Pulmonary artery endothelial cell (primary cell): Measurements from ENCODE around the gene ZNF765. TPM values are rescaled to one million over a fixed set of nuclear protein-coding genes. Genes with fewer than 3 reads are reported as not detected.
"Not testable (repeated sequence)": the region's sequence is repeated elsewhere in the genome, so short reads cannot be mapped to it uniquely, and the experiment has no call there.

Experiments used
- DNase-seq: peaks from one replicate; pipeline ENCODE4 v3.0.0-alpha.2; 2011; ENCODE audit warnings: low read depth, low spot score
- total RNA-seq: library from RNA; depleted of rRNA; stranded (reverse); fragments of >200 nt; gene quantifications from 2 replicates; pipeline ENCODE4 v1.2.3, GENCODE V29; 2014

Gene ZNF765
- total RNA-seq, 1 donor from 2014 or later, result 10.1 TPM

DNA sequence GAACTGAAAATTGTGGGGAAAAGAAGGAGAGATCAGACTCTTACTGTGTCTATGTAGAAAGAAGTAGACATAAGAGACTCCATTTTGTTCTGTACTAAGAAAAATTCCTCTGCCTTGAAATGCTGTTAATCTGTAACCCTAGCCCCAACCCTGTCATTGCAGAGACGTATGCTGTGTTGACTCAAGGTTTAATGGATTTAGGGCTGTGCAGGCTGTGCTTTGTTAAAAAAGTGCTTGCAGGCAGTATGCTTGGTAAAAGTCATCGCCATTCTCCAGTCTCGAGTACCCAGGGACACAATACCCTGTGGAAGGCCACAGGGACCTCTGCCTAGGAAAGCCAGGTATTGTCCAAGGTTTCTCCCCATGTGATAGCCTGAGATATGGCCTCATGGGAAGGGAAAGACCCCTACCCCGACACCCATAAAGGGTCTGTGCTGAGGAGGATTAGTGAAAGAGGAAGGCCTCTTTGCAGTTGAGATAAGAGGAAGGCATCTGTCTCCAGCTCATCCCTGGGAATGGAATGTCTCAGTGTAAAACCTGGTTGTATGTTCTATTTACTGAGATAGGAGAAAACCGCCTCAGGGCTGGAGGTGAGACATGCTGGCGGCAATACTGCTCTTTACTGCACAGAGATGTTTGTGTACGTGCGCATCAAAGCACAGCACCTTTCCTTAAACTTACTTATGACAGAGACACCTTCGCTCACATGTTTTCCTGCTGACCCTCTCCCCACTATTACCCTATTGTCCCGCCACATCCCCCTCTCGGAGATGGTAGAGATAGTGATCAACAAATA lies 25.8 kb downstream of the ZNF765 start:
- DNase-seq, result not testable (repeated sequence)

DNA sequence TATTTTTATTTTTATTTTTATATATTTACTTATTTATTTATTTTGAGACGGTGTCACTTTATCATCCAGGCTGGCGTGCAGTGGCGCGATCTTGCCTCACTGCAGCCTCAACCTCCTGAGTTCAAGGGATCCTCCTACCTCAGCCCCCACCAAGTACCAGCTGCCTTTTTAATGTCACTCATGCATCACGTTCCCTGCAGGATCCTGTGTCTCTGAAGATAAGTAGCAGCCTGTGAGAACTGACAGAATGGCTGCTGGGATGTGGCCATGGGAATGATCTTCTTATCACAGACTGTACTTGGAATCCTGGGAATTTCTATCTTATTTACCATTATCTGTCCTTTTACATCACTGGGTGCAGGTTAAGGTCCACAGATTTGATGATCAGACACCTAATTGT lies 27.6 kb downstream of the ZNF765 start:
- DNase-seq, result no peak

DNA sequence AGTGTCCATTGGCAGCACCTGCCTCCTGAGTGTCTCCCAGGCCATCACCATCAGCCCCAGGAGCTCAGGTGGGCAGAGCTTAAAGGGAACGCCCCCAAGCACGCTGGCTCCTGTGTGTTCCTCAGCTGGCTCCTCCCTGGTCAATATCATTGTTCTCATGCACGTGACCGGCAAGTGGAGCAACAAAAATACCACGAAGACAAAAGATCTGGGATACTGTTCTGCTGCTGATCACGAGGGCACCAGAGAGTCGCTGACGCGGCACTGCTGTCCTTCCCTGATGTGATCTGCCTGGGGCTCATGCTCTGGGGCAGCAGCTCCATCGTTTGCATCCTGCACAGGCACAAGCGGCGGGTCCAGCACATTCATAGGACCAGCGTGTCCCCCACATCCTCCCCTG lies 28.1 kb downstream of the ZNF765 start:
- not testable (repeated sequence) for DNase-seq

DNA sequence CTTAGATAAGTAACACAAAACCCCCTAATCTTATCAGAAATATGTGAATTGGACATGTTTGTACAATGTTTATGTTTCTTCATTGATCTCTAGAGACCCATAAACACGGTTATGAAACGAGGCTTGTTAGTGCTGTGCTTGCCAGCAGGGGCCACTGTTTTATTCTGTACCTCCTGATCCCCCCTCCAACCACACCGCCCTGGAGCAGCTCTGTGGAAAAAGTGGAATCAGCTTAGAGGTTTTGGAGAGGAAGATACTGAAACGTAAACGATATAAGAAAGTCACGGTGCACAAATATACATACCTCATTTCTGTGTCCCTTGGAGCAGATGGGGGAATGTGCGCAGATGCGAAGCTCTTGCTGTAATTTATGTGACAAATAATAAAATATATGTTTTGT lies 28.7 kb downstream of the ZNF765 start:
- not testable (repeated sequence) for DNase-seq

DNA sequence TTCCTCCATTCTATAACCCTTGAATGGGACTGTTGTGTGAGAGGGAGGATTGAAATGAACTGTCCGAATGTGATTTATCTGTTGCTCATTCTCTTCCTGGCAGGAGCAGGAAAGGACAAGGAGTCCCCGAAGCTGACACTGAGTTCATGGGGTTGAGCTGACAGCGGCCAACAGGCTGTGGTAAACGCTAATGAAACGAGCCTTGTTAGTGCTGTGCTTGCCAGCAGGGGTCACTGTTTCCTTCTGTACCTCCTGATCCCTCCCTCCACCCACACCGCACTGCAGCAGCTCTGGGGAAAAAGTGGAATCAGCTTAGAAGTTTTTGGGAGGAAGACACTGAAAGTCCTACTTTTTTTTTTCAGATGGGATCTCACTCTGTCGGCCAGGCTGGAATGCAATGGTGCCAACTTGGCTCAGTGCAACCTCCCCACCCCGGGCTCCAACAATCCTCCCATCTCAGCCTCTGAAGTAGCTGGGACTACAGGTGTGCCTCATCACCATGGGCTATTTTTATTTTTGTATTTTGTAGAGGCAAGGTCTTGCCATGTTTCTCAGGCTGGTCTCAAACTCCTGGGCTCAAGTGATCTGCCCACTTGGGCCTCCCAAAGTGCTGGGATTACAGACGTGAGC lies 30.1 kb downstream of the ZNF765 start:
- peak; percentile 43 for DNase-seq

DNA sequence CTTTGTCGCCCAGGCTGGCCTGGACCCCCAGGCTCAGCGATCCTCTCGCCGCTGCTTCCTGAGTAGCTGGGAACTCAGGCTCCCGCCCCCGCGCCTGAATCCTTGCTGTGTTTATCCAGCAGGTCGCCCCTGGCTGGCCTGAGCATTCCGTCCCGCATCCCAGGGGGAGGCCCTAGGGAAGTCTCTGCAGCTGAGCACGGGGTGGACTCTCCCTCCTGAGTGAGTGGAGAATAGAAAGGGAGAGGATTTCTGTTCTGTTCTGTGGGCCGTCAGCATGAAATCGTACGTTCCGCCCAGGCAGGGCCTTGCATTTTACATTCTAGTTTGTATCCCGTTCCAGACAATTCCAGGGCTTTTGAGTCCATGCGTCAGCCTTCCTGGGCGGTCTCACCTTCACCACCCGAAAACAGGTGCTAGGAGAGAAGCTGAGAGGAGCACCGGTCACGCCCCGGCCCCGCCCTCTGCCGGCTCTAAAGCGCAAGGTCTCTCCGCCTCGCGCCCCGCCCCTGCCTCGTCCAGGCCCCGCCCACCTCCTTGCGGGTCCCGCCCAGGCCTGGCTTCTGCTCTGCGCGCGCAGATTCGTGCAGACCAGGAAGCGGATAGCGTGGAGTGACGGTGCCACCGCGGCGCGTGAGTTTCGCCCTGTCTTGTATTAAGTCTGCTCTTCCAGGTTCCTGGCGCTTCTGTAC lies 36.6 kb downstream of the ZNF765 start, which contains the start of gene ZNF761:
ZNF761 (plus strand) TSS at position 586 of the 689 bp plus-strand sequence. CDS start 15,285 bp downstream, outside the sequence.
- DNase-seq, result peak; percentile 59

DNA sequence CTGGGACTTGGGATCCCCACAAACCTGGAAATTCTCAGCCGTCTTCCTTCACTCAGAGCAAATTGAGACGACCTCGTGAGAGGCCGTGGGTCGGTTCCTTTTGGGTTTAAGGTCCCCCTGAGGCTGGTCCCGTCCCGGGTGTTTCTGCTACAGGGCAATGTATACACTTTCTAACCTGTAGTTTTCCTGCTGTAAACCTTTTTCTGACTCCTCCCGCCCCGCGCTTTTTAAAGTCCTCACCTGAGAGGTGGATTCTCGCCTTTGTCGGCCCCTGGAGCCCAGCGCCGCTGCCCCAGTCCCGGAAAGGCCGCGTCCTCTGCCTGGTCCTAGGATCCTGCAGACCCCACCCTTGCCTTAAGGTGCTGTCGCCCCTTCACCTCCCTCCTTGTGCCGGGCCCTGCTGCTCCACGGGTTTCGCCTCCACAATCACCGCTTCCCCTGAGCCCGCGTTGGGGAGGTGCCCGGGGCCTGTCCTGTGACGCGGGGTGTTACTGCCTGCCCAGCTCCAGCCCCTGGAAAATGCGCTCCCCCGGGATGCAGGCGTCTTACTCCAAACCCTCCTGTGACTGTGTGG lies 37.2 kb downstream of the ZNF765 start:
- no peak for DNase-seq

DNA sequence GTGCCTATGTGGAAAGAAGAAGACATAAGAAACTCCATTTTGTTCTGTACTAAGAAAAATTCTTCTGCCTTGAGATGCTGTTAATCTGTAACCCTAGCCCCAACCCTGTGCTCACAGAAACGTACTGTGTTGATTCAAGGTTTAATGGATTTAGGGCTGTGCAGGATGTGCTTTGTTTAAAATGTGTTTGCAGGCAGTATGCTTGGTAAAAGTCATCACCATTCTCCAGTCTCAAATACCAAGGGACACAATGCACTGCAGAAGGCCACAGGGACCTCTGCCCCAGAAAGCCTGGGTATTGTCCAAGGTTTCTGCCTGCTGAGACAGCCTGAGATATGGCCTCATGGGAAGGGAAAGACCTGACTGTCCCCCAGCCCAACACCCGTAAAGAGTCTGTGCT lies 48.9 kb downstream of the ZNF765 start:
- DNase-seq, result not testable (repeated sequence)

DNA sequence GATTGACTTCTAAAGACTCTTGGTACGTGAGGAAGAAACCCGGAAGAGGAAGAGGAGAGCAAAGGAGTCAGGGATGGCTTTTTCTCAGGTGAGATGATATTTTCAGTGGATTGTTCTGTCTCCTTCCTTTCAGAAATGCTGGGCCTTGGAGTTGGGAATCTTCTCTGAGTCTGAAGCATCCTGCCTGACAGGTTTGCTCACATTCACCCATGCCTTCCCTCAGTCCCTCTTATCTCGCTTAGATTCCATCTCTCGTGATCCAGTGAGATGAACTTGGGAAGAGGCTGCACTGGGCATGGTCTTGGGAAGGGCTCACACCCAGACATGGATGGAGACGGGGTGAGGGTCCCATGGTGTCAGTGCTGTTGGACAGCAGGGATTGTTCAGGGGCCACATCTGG lies 52.2 kb downstream of the ZNF765 start:
- DNase-seq, result not testable (repeated sequence)

DNA sequence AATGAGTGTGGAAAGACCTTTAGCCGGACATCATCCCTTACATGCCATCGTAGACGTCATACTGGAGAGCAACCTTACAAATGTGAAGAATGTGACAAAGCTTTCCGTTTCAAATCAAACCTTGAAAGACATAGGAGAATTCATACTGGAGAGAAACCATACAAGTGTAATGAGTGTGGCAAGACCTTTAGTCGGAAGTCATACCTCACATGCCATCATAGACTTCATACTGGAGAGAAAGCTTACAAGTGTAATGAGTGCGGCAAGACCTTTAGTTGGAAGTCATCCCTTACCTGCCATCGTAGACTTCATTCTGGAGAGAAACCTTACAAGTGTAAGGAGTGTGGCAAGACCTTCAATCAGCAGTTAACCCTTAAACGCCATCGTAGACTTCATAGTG lies 60.9 kb downstream of the ZNF765 start:
- DNase-seq, result no peak

DNA sequence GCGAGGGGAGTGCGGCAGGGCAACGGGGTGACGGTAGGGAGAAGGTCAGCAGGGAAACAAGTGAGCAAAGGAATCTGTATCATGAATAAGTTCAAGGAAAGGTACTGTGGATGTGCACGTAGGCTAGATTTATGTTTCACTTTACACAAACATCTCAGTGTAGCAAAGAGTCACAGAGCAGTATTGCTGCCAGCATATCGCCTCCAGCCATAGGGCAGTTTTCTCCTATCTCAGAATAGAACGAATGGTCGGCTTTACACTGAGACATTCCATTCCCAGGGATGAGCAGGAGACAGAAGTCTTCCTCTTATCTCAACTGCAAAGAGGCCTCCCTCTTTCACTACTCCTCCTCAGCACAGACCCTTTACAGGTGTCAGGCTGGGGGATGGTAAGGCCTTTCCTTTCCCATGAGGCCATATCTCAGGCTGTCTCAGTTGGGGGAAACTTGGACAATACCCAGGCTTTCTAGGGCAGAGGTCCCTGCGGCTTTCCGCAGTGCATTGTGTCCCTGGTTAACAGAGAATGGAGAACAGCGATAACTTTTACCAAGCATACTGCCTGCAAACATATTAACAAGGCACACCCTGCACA lies 65.3 kb downstream of the ZNF765 start:
- DNase-seq, result not testable (repeated sequence)

DNA sequence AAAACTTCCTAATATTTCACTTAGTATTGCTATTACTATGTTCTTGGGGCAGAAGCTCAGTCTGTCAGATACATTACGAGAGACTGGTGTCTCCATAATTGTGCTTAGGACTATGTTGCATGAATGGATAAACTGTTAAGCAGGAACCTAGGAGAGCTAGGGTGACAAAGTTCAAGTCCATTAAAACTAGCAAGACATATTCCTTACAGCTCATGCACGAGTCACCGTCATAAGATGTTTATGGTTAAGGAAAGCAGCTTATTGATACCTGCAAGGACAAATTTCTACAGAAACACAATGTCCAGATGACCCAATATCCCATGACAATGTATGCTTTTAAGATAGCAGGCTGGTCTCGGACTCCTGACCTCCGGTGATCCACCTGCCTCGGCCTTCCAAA lies 66.9 kb downstream of the ZNF765 start:
- no peak for DNase-seq

DNA sequence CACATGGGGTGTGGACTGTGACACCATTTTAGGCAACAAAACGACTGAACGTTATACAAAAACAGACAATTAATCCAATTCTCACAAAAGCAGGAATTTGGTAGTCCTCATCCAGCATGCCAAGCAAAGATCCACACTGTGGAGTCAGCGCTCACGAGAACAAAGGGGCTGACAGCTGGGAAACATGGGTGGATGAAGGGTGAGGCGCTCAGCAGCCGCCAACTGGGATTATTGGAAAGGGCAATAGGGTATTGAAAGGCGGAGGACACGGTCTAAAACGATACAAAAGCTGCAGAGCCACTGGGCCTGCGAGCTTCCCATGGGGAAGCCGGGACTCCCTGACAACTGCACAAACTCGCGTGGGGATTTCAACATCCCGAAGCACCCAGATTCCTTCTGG lies 67.9 kb downstream of the ZNF765 start:
- DNase-seq, result no peak

DNA sequence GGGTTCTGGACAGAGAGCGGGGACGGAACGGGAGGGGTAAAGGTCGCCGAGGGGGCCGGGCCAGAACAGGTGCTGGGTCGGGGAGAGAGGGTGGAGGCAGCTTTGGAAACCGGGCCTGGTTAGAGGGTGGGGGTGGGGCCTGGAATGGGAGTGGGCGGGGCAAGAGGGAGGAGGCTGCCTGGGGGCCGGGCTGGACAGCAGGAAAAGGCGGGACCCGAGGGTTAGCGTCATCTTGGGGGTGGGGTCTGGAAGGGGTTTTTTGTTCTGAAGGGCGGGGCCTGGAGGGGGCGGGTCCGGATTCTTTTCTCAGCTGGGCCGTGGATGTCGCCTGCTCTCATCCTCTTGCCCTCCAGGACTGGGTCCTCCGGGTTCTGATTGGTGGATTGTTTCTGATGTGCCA lies 68.3 kb downstream of the ZNF765 start:
- no peak for DNase-seq

DNA sequence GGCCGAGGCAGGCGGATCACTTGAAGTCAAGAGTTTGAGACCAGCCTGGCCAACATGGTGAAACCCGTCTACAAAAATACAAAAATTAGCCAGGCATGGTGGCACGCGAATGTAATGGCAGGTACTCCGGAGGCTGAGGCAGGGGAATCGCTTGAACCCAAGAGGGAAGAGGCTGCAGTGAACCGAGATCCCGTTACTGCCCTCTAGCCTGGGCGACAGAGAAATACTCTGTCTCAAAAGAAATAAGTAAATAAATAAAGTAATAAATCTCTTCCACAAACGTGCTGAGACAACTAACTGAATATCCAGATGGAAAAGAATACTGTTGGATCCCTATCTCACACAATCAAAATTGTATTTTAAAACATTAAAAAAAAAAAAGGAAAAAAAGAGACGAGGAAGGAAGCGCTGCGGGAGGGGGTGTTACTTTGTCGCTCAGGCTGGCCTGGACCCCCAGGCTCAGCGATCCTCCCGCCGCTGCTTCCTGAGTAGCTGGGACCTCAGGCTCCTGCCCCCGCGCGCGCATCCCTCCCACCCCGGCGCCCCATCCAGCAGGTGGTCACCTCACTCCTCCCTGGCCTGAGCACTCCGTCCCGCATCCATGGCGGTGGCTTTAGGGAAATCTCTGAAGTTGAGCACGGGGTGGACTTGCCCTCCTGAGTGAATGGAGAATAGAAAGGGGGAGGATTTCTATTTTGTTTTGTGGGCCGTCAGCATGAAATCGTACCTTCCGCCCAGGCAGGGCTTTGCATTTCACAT lies 72.0 kb downstream of the ZNF765 start:
- DNase-seq, result no peak

DNA sequence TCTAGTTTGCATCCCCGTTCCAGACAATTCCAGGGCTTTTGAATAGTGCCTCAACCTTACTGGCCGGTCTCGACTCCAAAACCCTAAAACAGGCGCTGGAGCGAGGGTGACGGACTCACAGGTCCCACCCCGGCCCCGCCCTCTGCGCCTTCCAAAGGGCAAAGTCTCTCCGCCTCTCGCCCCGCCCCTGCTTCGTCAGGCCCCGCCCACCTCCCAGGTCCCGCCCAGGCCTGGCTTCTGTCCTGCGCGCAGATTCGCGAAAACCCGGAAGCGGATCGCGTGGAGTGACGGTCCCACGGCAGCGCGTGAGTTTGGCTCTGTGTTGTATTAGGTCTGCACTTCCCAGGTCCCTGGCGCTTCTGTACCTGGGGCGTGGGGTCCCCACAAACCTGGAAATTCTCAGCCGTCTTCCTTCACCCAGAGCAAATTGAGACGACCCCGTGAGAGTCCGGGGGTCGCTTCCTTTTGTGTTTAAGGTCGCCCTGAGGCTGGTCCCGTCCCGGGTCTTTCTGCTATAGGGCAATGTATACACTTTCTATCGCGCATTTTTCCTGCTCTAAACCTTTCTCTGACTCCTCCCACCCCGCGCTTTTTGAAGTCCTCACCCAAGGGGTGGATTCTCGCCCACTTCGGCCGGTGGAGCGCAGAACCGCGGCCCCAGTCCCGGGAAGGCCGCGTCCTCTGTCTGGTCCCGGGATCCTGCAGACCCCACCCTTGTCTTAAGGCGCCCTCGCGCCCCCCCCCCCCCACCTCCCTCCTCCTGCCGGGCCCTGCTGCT lies 72.7 kb downstream of the ZNF765 start, which contains the start of gene ZNF813:
ZNF813 (plus strand) TSS at position 249 of the 778 bp plus-strand sequence. CDS start 16,090 bp downstream, outside the sequence.
- peak; percentile 46 for DNase-seq

DNA sequence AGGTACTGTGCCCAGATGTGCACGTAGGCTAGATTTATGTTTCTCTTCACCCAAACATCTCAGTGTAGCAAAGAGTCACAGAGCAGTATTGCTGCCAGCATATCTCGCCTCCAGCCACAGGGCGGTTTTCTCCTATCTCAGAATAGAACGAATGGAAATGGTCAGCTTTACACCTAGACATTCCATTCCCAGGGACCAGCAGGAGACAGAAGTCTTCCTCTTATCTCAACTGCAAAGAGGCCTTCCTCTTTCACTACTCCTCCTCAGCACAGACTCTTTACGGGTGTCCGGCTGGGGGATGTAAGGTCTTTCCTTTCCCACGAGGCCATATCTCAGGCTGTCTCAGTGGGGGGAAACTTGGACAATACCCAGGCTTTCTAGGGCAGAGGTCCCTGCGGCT lies 73.7 kb downstream of the ZNF765 start:
- DNase-seq, result not testable (repeated sequence)

DNA sequence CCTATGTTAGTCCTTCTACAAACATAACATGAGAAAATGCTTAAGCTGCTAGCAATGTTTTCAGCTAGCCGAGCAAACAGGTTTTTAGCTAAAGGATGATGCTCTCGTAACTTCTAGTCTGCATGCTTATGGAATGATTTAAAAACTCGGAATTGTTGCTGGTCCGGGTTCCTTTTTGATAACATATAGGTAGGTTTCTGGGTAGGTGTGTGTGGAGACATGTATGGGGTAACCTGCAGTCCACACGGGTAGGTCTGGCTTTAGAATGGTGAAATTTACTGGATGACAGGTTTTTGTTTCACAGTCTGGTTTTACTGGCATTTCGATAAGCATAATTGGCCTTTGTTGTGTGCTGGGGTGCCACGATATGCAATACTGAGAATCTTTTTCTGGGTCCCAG lies 77.0 kb downstream of the ZNF765 start:
- no peak for DNase-seq

DNA sequence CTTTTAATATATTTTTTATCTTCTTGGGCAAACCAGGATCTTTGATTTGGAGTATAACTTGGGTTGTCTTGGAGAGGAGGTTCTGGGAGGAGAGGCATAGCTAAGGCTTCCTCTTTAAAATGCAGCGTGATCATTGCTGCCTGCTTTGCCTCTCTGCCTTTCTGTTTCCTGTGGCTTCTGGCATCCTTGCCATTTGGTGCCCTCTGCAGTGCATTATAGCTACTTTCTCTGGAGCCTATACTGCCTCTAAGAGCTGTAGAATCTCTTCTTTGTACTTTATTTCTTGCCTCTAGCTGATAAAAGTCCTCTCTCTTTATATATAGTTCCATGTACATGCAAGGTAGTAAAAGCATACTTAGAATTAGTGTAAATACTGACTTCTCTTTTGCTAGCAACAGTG lies 79.9 kb downstream of the ZNF765 start:
- not testable (repeated sequence) for DNase-seq

DNA sequence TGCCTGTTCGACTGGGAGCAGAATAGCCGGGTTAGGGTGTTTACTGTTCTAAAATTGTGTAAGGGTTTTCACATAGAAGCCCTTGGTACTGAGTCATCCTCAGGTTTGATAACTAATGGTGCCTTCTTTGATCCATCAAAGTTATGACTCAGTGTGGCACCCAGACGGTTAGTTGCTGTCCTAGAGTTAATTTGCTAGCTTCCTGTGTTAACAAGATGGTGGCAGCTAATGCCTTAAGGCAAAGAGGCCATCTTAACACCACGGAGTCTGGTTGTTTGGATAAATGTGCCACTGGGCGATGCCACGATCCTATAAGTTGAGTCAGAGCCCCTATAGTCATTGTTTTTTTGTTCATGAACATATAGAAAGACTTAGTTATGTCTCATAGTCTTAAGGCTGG lies 80.5 kb downstream of the ZNF765 start:
- DNase-seq, result not testable (repeated sequence)
